ENCODE results near the gene ICE2.
A peak's percentile ranks its signal among the peaks of the same experiment; 100 is the strongest.

DNA sequence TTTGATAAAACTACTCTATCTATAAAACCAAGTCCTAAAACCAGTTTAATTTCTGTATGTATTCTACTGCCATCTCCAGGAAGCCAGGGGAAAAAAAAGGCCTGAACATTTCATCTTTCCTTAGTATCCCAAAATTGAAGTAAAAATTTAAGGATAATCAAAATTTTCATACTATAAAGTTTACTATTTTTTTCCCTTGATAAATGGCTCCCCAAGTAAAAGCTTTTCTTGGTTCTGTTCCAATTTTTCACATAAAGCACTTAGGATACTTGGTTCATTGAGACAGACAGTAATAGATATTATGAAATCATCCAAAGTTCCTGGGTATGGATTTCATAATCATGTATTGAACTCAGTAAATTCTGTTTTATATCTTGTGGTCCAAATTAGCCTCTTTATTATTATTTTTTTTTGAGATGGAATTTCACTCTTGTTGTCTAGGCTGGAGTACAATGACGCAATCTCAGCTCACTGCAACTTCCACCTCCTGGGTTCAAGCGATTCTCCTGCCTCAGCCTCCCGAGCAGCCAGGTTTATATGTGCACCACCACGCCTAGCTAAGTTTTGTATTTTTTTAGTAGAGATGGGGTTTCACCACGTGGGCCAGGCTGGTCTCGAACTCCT, 34.5 kb downstream of the ICE2 start:
- TF ChIP-seq, protein P1, sequence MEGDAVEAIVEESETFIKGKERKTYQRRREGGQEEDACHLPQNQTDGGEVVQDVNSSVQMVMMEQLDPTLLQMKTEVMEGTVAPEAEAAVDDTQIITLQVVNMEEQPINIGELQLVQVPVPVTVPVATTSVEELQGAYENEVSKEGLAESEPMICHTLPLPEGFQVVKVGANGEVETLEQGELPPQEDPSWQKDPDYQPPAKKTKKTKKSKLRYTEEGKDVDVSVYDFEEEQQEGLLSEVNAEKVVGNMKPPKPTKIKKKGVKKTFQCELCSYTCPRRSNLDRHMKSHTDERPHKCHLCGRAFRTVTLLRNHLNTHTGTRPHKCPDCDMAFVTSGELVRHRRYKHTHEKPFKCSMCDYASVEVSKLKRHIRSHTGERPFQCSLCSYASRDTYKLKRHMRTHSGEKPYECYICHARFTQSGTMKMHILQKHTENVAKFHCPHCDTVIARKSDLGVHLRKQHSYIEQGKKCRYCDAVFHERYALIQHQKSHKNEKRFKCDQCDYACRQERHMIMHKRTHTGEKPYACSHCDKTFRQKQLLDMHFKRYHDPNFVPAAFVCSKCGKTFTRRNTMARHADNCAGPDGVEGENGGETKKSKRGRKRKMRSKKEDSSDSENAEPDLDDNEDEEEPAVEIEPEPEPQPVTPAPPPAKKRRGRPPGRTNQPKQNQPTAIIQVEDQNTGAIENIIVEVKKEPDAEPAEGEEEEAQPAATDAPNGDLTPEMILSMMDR (IDR thresholded peaks at IDR 0.05; ENCODE audit: insufficient read depth, low read length, poor library complexity, severe bottlenecking) = peak; percentile 9
- TF ChIP-seq EZH2phosphoT487 (conservative IDR thresholded peaks at IDR 0.05; ENCODE audit: low read length) = no peak

Measured in SU-DHL-6 (cell line).